Esophagus squamous epithelium (tissue), 4 donors: ENCODE results near the gene EGFLAM.

Experiments used
- CTCF ChIP-seq, 6 experiments: fragments of 450-650 bp in 4 of 6; fragments of 200-600 bp in 2 of 6; sonication (generic) in 2 of 6; IDR thresholded peaks; one replicate each; pipeline ENCODE4 v1.5.1; 2016 to 2019; ENCODE audit warnings: antibody characterized with exemption in 6 of 6, mild to moderate bottlenecking in 4 of 6, moderate library complexity in 4 of 6
- POLR2A ChIP-seq, 4 donors: fragments of 450-650 bp; IDR thresholded peaks; one replicate each; pipeline ENCODE4 v1.6.1; 2017; ENCODE audit warnings: antibody characterized with exemption in 4 of 4, mild to moderate bottlenecking in 4 of 4, moderate library complexity in 3 of 4

- TF ChIP-seq CTCF (IDR thresholded peaks at IDR 0.05) (no peak), POLR2A (IDR thresholded peaks at IDR 0.05) (no peak)
Measured at GRCh38 chr5:38497946-38498345, 239.6 kb downstream of the EGFLAM start.
